Panc1 (cell line): ENCODE measurements around the gene BHLHE40. TPM values are rescaled to one million over a fixed set of nuclear protein-coding genes. Genes with fewer than 3 reads are reported as not detected.

ENCODE experiments used
- ATAC-seq: fragments of 200-7000 bp; cut with Tn5 transposase; 2 replicates; pipeline ENCODE4 v1.9.1; 2020; ENCODE audit warnings: mild to moderate bottlenecking, moderate library complexity
- BruUV-seq: library from RNA; stranded (reverse); fragments of 400-500 nt; replicated peaks from 2 replicates; lab custom pipeline; 2021; lab: Mats Ljungman, UMichigan
- CTCF ChIA-PET: fragments of 300-600 bp; sonication (Branson Sonifier 250); formaldehyde crosslinking; loops from one replicate; lab custom pipeline; 2022; ENCODE audit warnings: antibody characterized with exemption; lab: Charles Lee
- POLR2A ChIA-PET: fragments of 300-600 bp; sonication (Branson Sonifier 250); formaldehyde crosslinking; loops from one replicate; lab custom pipeline; 2022; ENCODE audit warnings: antibody characterized with exemption; lab: Charles Lee
- DNase-seq: peaks from one replicate; pipeline ENCODE4 v3.0.0-alpha.2; 2010; ENCODE audit warnings: low read depth, low spot score
- H3K27ac ChIP-seq: 2 replicates; pipeline ENCODE4 v1.5.1; 2011; ENCODE audit warnings: mild to moderate bottlenecking, low read length, inconsistent platforms
- H3K27me3 ChIP-seq: fragments of 200-500 bp; sonication (Bioruptor generic); 2 replicates; pipeline ENCODE4 v1.6.0; 2014; ENCODE audit warnings: low read length, inconsistent platforms; ENCODE audit not compliant: control insufficient read depth, insufficient read depth
- H3K36me3 ChIP-seq: fragments of 200-500 bp; sonication (Bioruptor generic); 2 replicates; pipeline ENCODE4 v1.5.1; 2014; ENCODE audit warnings: inconsistent platforms, mild to moderate bottlenecking, low read length, moderate library complexity; ENCODE audit not compliant: control insufficient read depth, insufficient read depth
- H3K4me1 ChIP-seq: 2 replicates; pipeline ENCODE4 v1.5.1; 2011; ENCODE audit warnings: inconsistent platforms, mild to moderate bottlenecking, low read length, moderate library complexity; ENCODE audit not compliant: control insufficient read depth, insufficient read depth
- H3K4me3 ChIP-seq, 2 experiments: 2 replicates each; pipeline ENCODE4 v1.5.1; 2011 to 2012; ENCODE audit warnings: low read depth in 2 of 2, low read length in 2 of 2, mild to moderate bottlenecking in 2 of 2, inconsistent platforms in 1 of 2, moderate library complexity in 1 of 2
- H3K9me3 ChIP-seq: fragments of 200-500 bp; sonication (Bioruptor generic); 2 replicates; pipeline ENCODE4 v1.5.1; 2014; ENCODE audit warnings: low read depth, mild to moderate bottlenecking, inconsistent platforms, low read length, moderate library complexity; ENCODE audit not compliant: control insufficient read depth, insufficient read depth
- POLR2AphosphoS5 ChIP-seq: IDR thresholded peaks from 2 replicates; pipeline ENCODE4 v1.6.1; 2012; ENCODE audit warnings: mild to moderate bottlenecking, low read depth, low read length, moderate library complexity
- SIN3A ChIP-seq: IDR thresholded peaks from 2 replicates; pipeline ENCODE4 v1.6.1; 2012; ENCODE audit warnings: low read depth, mild to moderate bottlenecking, low read length, moderate library complexity, borderline replicate concordance; ENCODE audit not compliant: insufficient read depth
- TCF7L2 ChIP-seq: IDR thresholded peaks from 2 replicates; pipeline ENCODE4 v1.6.1; 2011; ENCODE audit warnings: mild to moderate bottlenecking, low read depth, low read length, inconsistent platforms
- in situ Hi-C: cut with HindIII; loops from 2 replicates; pipeline ENCODE4 v1.10.0; 2016; ENCODE audit warnings: low sequenced_read_pairs, low pct_unique_long_range_greater_than_20kb
- intact Hi-C: fragments of 100-400 bp; cut with micrococcal nuclease; formaldehyde crosslinking; loops from one replicate; pipeline ENCODE4 v1.10.0; 2022; ENCODE audit not compliant: unreplicated experiment
- total RNA-seq: library from RNA; stranded (reverse); gene quantifications from one replicate; pipeline ENCODE4 v1.2.1, GENCODE V29; 2021; ENCODE audit not compliant: unreplicated experiment
- TF ChIP-seq, protein P1 (sequence below): fragments of 450-650 bp; IDR thresholded peaks from 2 replicates; pipeline ENCODE4 v1.5.1; 2017; ENCODE audit warnings: mild to moderate bottlenecking
- TF ChIP-seq, protein P2 (sequence below), 2 experiments: IDR thresholded peaks; 2 replicates each; pipeline ENCODE4 v1.6.1; 2011 to 2012; ENCODE audit warnings: low read depth in 2 of 2, control low read depth in 1 of 2, low read length in 1 of 2, mild to moderate bottlenecking in 1 of 2, moderate library complexity in 1 of 2; ENCODE audit not compliant: insufficient read depth in 1 of 2

The BHLHE40 gene
- total RNA-seq, 1 experiment from 2014 or later = 78.4 TPM

DNA sequence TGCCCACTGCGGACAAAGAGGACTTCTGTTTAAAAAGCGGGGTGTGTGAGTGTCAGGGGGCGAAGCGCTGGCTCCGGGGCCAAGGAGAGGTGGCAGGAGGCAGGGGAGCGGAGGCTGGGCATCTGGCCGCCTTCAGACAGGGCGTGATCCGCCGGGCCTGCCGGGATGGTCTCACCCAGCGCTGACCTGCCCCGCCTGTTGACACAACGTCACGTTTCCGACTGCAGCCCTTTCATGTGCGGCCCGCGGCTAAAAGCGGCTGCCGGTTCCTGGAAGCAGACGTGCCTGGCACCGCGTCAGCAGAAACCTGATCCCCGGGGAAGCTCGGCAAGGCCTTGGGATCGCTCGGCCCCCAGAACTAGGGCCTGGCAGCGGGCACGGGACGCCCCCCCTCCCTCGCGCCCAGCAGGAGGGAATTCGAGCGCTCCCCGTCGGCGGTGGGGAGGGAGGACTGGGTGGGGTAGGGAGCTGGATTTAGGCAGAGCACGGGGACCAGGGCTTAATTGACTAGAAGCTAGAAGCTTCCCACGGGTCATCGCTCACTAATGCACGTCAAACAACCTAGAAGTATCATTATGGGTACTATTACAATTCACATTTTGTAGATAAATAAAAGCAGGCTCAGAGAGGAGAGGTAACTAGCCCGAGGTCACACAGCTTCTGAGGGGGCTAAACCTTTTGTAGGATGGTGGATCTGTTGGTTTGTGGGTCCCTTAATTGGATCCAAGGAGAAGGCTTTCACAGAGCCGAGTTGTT is 7.7 kb downstream of the BHLHE40 start:
- Histone ChIP-seq H3K9me3 (no peaks in the 10 kb centered on the region), H3K4me1 (peaks cover 46% of the 10 kb centered on the region), H3K4me3 (peak overlapping the region; percentile 34 to 39), H3K27me3 (no peaks in the 10 kb centered on the region), H3K27ac (peak overlapping the region; percentile 95), H3K36me3 (peaks cover 9% of the 10 kb centered on the region; the same call in 1 of the 2 replicates)
- POLR2A ChIA-PET = interaction anchor here (0.5 to 1.7 kb wide), 3 partner anchors 8 to 121 kb away, joined by 4 to 9 read pairs (median 7); partner anchors contain the start of gene BHLHE40
- ATAC-seq (peak; percentile 84), DNase-seq (no peak)
- TF ChIP-seq TCF7L2 (peak; percentile 100), POLR2AphosphoS5 (peak; percentile 65; the same call in 1 of the 2 replicates)
- TF ChIP-seq, protein P1, sequence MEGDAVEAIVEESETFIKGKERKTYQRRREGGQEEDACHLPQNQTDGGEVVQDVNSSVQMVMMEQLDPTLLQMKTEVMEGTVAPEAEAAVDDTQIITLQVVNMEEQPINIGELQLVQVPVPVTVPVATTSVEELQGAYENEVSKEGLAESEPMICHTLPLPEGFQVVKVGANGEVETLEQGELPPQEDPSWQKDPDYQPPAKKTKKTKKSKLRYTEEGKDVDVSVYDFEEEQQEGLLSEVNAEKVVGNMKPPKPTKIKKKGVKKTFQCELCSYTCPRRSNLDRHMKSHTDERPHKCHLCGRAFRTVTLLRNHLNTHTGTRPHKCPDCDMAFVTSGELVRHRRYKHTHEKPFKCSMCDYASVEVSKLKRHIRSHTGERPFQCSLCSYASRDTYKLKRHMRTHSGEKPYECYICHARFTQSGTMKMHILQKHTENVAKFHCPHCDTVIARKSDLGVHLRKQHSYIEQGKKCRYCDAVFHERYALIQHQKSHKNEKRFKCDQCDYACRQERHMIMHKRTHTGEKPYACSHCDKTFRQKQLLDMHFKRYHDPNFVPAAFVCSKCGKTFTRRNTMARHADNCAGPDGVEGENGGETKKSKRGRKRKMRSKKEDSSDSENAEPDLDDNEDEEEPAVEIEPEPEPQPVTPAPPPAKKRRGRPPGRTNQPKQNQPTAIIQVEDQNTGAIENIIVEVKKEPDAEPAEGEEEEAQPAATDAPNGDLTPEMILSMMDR = no peak
- intact Hi-C loops (loop anchor here (2.0 kb wide), 1 partner anchor 40 kb away; no protein-coding TSS in a partner anchor), in situ Hi-C loops (no loop called here)
- no TSS peak for BruUV-seq
- CTCF ChIA-PET = no interaction called here

DNA sequence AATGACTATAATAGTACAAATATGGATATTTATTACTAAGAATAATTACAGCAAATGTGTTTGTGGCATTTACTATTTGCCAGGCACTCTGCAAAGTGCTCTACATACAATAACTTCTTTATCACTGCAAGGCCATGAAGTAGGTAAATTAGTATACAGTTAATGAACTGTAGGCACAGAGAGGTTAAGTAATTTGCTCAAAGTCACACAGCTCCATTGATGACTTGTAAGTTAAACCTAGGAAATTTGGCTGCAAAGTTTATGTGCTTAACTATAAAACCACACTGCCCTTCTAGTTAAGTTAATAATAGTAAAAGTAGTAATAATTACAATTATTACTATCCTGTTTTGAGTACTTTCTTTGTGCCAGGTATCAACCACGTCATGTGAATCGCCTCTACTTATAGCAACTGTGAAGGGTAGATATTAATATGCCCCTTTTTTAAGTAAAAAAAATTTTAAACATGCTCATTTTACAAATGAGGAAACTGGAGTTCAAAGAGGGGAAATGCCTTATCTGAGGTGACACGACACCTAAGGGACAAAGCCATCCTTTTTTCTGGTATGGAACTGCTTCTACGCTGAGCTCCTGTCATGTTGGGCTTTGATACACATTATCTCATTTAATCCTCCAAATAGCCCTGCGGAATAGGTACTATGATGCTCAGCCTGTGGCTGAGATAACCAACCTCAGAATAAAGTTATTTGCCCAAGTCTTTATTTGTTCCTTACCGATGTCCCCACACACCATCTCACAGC is 8.5 kb downstream of the BHLHE40 start:
- no peaks in the 10 kb centered on the region for H3K9me3 ChIP-seq
- BruUV-seq = no TSS peak
- H3K27ac ChIP-seq = peak overlapping the region; percentile 95
- H3K36me3 ChIP-seq = peaks cover 3% of the 10 kb centered on the region; the same call in 1 of the 2 replicates
- no peak for DNase-seq
- intact Hi-C loops (loop anchor here (2.0 kb wide), 1 partner anchor 39 kb away; no protein-coding TSS in a partner anchor), in situ Hi-C loops (no loop called here)
- peak overlapping the region in 1 of 2 experiments; percentile 39; a peak in 2 of 4 replicates for H3K4me3 ChIP-seq
- TF ChIP-seq SIN3A = no peak
- no peak for TF ChIP-seq POLR2AphosphoS5
- TF ChIP-seq, protein P2, sequence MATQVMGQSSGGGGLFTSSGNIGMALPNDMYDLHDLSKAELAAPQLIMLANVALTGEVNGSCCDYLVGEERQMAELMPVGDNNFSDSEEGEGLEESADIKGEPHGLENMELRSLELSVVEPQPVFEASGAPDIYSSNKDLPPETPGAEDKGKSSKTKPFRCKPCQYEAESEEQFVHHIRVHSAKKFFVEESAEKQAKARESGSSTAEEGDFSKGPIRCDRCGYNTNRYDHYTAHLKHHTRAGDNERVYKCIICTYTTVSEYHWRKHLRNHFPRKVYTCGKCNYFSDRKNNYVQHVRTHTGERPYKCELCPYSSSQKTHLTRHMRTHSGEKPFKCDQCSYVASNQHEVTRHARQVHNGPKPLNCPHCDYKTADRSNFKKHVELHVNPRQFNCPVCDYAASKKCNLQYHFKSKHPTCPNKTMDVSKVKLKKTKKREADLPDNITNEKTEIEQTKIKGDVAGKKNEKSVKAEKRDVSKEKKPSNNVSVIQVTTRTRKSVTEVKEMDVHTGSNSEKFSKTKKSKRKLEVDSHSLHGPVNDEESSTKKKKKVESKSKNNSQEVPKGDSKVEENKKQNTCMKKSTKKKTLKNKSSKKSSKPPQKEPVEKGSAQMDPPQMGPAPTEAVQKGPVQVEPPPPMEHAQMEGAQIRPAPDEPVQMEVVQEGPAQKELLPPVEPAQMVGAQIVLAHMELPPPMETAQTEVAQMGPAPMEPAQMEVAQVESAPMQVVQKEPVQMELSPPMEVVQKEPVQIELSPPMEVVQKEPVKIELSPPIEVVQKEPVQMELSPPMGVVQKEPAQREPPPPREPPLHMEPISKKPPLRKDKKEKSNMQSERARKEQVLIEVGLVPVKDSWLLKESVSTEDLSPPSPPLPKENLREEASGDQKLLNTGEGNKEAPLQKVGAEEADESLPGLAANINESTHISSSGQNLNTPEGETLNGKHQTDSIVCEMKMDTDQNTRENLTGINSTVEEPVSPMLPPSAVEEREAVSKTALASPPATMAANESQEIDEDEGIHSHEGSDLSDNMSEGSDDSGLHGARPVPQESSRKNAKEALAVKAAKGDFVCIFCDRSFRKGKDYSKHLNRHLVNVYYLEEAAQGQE (IDR thresholded peaks at IDR 0.05; ENCODE audit: insufficient read depth in 1 of 2, low read depth in 2 of 2, low read length in 1 of 2) = no peak
- H3K4me1 ChIP-seq = peaks cover 46% of the 10 kb centered on the region
- no peaks in the 10 kb centered on the region for H3K27me3 ChIP-seq
- CTCF ChIA-PET = no interaction called here
- POLR2A ChIA-PET = interaction anchor here (1.7 kb wide), 1 partner anchor 8 kb away, joined by 9 read pairs; the partner anchor contains the start of gene BHLHE40
- ATAC-seq = no peak
